GM19397 (cell line): Measurements from ENCODE around the gene UBE4B.
"Not testable (repeated sequence)": the region's sequence is repeated elsewhere in the genome, so short reads cannot be mapped to it uniquely, and the experiment has no call there.

ENCODE experiments used
- ATAC-seq: cut with Tn5 transposase; IDR thresholded peaks from one replicate; pipeline ENCODE4 v1.9.1; 2021; ENCODE audit warnings: mild to moderate bottlenecking, moderate library complexity; ENCODE audit not compliant: unreplicated experiment

The UBE4B gene

DNA sequence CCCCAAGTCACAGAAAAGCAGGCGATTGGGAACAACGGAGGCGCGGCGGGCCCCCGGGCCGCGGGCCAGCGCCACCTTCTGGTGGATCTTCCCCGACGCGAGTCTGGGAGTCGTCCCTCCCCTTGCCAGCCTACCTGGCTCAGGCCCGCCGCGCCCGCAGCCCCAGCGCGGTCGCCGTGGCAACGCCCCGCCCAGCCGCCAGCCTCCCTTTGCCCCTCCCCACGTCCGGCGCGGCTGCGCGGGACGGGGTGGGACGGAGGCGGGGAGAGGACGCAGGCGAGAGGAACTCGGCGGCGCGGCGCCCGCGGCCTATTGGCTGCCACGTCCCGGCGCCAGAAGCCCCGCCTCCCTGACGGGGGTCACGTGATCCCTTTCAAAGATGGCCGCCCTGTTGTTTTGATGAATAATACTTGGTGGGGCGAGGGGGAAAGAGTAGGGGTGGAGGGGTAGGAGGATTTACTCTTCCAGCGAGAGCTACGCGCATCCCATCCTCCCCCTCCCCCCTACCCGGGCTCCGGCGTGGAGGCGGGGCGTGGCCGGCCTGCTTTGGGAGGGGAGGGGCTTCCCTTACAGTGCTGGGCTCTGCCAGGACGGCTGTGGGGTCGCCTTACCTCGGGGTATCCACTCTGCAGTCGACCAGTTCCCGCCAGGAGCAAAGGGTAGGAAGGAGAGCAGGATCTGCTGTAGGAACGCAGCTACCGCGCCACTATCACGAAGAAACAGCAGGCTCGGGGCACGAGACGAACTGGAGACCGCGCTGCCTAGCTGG is at the start of gene UBE4B:
UBE4B (plus strand) TSS at position 369 of the 769 bp plus-strand sequence. CDS start 713 bp downstream, outside the sequence.
- ATAC-seq = peak; percentile 95

DNA sequence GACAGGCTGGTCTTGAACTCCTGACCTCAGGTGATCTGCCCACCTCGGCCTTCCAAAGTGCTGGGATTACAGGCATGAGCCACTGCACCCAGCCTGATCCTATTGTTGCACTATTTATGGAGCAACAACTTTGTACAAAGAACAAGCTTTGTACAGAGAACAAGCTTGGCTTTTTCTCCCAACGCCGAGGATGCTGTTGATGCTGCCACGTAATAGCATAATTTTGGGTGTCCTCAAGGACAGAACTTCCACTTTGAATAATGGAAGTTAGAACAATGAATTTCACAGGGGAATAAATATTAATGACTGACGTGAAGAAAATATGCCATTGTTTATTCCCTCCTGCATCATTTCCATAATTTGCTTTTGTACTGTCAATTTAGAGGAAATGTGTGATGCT is 48.5 kb upstream of the UBE4B start:
- no peak for ATAC-seq

DNA sequence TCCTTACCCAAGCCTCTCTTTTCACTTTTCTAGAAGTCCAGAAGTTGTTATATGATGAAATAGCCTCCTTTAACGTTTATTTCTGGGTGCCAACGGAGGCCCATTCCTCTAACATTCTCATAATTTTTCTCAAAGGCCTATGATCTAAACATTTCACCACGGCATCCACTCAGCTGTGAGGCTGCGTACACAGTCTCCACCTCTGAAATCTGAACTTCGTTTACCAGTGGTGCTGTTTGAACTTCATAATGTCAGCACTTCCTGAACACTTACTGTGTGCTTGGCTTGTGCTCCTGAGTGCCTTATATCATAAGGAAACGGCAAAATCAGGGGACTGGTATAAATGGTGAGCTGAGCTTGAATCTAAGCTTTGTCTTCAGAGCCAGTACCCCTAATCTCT is 47.8 kb upstream of the UBE4B start:
- ATAC-seq = no peak

DNA sequence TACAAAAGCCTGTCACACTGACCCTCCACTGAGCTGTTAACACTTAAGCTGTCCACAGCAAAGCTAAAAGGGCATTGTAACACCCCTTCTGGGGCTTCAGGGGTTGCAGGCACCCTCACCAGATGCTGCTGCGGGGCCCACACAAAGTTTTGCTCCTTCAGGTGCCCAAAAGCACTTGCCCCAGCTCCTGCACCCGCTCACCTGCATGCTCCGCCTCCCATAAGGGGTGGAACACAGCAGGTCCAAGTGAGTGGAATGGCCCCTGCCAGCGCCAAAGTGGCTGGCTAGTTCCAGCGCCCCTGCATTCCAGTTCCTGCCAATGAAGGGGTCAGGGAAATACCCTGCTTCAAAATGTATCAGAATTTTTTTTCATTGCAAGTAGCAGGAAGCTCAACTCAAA is 43.0 kb upstream of the UBE4B start:
- ATAC-seq = no peak

- ATAC-seq = no peak
These were observed 41.8 kb upstream of the UBE4B start for GRCh38 chr1:9990944-9991343.

GRCh38 chr1:9992910-9993309 is 39.8 kb upstream of the UBE4B start:
- ATAC-seq = no peak

DNA sequence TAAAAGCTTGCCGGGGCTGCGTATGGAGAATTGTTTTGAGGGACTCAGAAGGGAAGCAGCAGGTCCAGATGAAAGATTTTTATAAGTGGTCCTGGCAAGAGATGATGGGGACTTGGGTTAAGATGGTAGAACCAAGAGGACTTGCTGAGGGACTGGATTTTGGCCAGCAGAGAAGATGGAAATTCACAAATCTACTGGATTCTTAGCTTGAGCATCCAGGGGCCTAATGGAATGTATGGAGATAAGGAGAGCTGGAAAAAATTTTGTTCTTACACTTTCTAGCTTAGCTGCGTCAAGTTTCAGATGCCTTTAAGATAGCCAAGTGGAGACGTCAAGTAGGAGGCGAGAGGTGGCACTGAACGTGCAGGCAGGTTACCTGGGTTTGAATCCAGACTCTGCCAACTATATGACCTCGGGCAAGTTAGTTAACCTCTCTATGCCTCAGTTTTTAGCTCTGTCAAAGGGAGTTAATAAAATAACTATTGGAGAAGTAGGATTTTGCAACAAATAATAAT is 39.1 kb upstream of the UBE4B start:
- no peak for ATAC-seq

DNA sequence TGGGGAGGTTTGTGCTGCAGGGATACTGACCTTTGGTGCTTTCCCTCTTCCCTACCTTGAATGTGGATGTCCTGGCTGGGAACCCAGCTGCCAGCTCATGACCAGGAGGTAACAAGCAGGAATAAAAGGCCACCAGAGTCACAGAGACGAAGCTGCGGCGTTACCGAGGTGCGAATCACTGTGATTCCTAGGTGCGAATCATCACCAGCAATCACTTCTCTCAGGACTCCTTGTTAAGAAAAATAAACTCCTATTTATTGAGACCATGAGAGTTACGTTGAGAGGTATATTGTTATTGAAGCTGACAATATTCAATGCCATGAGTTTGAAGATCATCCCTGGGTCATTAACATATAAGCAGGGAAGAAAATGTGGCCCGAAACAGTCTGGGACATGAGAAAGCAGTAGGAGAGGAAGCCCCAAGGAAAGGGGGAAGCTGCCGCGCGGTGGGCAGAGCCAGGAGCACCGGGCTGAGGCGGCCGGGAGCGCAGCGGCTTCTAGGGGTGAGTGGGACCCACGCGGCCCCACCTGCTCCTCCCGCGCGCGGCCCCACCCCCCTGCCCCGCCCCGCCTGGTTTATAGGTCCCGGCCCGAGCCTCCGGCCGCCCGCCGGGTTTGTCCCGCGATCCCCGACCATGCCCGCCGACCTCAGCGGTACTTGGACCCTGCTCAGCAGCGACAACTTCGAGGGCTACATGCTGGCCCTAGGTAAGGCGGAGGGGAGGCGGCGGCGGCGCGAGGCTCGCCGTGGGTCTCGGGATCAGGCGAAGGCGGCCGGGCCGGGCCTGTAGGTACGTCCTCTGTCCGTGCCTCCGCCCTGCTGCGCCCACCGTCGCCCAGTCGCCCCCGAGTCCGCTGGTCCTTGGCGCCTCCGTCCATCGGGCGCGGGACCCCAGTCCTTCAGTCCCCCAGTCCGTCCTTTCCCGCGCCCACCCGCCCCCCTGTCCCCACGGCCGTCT is 35.9 kb upstream of the UBE4B start, which contains the start of gene RBP7:
RBP7 (plus strand) TSS at position 605 of the 959 bp plus-strand sequence; CDS start at position 636, 31 bp downstream.
- ATAC-seq = no peak

- no peak for ATAC-seq
These were observed 31.6 kb upstream of the UBE4B start for GRCh38 chr1:10001016-10001665.

- ATAC-seq = not testable (repeated sequence)
These were observed 27.5 kb upstream of the UBE4B start for GRCh38 chr1:10005248-10005647.

DNA sequence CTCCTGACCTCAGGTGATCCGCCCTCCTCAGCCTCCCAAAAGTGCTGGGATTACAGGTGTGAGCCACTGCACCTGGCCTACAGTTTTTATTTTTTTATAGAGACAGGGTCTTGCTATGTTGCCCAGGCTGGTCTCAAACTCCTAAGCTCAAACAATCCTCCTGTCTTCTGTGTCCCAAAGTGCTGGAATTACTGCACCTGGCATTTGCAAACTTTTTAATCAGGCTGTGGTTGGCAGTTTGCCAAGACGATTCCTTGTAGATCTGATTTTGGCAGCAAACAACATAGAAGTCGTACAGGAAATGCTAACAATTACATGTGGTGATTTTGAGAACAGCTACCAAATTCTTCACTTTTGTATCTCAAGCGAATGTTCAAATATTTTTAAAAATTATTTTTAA is 25.6 kb upstream of the UBE4B start:
- ATAC-seq = no peak

GRCh38 chr1:10014016-10014415 is 18.7 kb upstream of the UBE4B start:
- ATAC-seq = no peak

DNA sequence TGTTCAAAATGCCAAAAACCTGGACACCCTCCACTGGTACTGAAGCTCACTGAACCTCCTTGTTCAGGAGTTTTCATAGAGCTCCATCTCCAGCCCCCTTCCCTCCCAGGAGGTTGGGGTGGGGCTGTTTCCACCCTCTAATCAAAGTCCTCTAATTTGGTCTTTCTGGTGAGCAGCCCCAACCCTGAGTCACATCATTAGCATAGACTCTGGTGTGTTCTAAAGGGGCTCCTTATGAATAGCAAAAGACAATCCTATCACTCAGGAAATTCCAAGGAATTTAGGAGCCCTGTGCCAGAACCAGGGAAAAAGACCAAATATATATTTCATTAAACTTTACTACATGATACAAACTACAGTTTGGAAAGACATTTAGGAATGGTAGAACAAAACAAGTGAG is 13.2 kb upstream of the UBE4B start:
- no peak for ATAC-seq

DNA sequence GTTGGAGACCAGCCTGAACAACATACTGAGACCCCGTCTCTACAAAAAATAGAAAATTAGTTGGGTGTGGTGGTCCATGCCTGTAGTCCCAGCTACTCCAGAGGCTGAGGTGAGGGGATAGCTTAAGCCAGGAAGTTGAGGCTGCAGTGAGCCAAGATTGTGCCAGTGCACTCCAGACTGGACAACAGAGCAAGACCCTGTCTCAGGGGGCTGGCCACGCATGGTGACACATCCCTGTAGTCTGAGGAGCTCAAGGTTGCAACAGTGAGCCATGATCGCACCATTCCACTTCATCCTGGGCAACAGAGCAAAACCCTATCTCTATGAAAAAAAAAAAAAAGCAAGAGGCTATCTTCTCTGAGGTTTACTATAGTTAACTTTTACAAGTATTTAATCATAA is 12.7 kb upstream of the UBE4B start:
- no peak for ATAC-seq

- not testable (repeated sequence) for ATAC-seq
These were observed 12.1 kb upstream of the UBE4B start for GRCh38 chr1:10020678-10021077.

DNA sequence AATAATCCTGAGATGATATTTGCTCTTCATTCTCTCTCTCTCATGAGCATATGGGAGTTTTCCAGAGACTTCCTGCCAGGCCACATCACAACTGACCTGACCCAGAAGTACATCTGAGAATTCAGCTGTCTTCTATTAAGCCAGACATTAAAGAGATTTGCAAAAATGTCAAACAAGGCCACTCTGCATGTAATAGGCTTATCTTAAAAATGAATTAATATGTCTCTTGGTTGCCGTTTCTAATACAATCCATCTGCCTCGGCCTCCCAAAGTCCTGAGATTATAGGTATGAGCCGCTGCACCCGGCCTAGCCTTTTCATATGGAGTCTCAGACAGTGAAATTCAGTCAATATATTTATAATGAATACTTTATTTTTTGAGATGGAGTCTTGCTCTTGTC is 10.8 kb upstream of the UBE4B start:
- not testable (repeated sequence) for ATAC-seq

DNA sequence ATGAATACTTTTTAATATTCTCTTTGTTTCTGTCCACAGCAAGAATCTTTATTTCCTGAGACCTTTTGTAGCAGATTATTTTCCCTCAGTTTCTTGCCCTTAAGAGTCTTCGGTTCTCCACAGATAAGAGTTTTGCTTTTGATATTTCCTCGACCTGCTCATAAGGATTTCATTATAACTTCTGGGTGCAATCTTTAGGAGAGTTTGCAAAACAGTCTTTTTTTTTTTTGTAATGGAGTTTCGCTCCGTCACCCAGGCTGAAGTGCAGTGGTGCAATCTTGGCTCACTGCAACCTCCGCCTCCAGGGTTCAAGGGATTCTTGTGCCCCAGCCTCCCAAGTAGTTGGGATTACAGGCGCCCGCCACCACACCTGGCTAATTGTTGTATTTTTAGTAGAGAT is 10.1 kb upstream of the UBE4B start:
- no peak for ATAC-seq

GRCh38 chr1:10025354-10025753 is 7.4 kb upstream of the UBE4B start:
- no peak for ATAC-seq

DNA sequence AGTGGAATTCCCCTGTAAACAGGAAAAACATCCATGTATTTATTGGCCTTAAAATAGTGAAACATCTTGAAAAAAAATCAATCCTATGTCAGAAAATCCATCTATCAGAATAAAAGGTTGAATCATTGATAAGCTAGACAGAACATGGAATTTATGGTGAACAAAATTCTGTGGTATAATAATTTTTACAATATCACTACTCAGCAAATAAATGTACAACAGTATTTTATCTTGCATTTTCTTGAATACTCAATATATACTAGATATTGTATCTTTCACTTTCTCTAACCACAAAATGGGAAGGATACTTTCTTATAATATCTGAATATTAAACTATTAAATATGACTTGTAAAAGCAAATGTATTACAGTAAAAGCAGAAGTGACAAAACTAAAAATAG is 5.7 kb upstream of the UBE4B start:
- ATAC-seq = no peak

DNA sequence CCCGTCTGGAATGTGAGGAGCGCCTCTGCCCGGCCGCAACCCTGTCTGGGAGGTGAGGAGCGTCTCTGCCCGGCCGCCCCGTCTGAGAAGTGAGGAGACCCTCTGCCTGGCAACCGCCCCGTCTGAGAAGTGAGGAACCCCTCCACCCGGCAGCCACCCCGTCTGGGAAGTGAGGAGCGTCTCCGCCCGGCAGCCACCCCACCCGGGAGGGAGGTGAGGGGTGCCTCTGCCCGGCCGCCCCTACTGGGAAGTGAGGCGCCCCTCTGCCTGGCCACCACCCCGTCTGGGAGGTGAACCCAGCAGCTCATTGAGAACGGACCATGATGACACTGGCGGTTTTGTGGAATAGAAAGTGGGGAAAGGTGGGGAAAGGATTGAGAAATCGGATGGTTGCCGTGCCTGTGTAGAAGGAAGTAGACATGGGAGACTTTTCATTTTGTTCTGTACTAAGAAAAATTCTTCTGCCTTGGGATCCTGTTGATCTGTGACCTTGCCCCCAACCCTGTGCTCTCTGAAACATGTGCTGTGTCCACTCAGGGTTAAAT is 3.7 kb upstream of the UBE4B start:
- ATAC-seq = not testable (repeated sequence)

GRCh38 chr1:10031461-10031860 is 1.3 kb upstream of the UBE4B start:
- ATAC-seq = no peak
